ENCODE results near the gene RGP1. TPM values are rescaled to one million over a fixed set of nuclear protein-coding genes. Genes with fewer than 3 reads are reported as not detected.
A peak's percentile ranks its signal among the peaks of the same experiment; 100 is the strongest.

RGP1 gene
- total RNA-seq, 8 experiments from 2014 or later: 11.0 to 31.0 (median 14.4) TPM

DNA sequence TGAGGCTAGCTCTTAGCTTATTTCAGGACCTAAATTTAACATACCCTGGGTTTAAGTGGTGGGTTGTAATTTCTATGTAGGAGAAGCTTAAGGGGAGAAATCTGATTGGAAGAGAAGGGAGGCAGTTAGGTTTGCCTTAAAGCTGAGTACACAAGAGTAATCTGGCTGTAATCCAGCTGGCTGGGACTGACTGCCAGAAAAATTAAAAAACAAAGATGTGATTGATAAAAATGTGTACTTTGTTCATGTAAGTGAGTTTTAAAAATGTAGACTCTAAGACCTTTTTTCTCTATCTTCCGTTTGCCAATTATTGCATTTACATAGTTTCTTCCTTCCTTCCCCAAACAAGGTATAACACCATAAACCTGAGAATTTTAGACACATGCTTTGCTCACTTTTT lies 22.4 kb downstream of the RGP1 start:
- in situ Hi-C loops (cut with MboI; ENCODE audit: low pct_unique_long_range_greater_than_20kb in 2 of 9, low sequenced_read_pairs in 9 of 9, unreplicated experiment in 9 of 9): no loop called here
- Histone ChIP-seq H3K27ac (no peak overlapping the region), H3K4me1 (replicated peaks in 1 of 2) (no peaks in the 10 kb centered on the region), H3K4me3 (no peak overlapping the region)
- WGBS, 10 experiments: 0 to 100% (median 88%) methylated on average over 1 of the region's 1 CpG
- ATAC-seq (replicated peaks in 6 of 8): peak in 1 of 8 experiments; percentile 76

DNA sequence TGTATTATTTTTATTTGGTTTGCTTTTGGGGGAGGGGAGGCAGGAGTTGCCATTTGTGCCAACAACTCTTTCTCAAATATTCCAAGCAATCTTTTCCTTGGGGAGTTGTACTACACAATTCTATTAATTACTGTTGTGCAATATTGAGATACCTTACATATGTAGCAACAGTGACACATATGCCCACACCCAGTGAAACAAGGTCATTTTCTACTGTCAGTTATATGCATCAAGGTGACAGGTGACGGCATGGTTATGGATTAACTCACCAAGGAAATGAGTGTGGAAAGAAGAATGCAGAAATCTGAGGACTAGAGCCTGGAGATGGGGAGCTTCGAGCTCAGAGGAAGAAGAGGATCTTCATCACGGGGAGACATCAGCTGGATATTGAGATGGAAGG lies 22.9 kb downstream of the RGP1 start:
- H3K4me1 ChIP-seq (replicated peaks in 1 of 2): no peaks in the 10 kb centered on the region
- in situ Hi-C loops (cut with MboI; ENCODE audit: low pct_unique_long_range_greater_than_20kb in 2 of 9, low sequenced_read_pairs in 9 of 9, unreplicated experiment in 9 of 9): no loop called here
- H3K27ac ChIP-seq: no peak overlapping the region
- no peak overlapping the region for H3K4me3 ChIP-seq
- ATAC-seq (replicated peaks in 6 of 8): peak in 2 of 8 experiments; percentile 48 to 54
- WGBS, 10 experiments: 37 to 100% (median 89%) methylated on average over 1 to 3 of the region's 3 CpGs; no CpG with 5 or more reads in 2 of the 10 experiments

DNA sequence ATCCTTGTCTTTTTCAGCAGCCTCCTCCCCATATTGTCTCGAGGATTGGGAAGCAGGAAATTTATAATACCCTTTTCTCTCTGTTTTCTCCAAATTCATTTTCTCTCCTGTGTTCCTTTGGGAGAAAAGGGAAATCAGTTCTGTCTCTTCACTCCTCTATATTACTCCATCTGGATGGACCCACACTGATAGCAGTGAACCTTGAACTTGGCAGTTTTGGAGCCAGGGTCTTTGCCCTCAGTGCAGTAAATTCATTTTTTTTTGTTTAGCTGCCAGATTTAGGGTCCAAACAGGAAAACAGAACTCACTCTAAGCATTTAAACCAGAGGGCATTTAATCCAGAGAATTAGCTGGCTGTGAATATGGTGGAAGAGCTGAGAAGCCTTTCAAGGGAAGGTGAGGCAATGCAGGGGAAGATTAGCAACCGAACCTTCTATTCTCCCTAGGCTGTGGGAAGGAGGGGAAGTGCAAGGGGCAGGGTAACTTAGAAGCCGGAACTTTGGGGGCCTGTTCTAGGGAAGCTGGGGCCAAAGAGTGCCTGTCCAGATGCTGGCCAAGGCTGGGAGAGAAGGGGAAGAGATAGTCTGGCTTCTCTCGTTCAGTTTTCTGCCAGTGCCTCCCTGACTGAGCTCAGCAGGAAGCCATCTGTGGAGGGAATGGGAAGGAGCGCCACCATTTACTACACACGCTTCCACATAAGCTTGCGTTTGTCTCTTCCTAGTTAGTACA lies 26.0 kb downstream of the RGP1 start:
- H3K4me3 ChIP-seq: no peak overlapping the region
- in situ Hi-C loops (cut with MboI; ENCODE audit: low pct_unique_long_range_greater_than_20kb in 2 of 9, low sequenced_read_pairs in 9 of 9, unreplicated experiment in 9 of 9): loop anchor here in 5 of 9 experiments (25.0 kb wide), 2 partner anchors 112 to 237 kb away; no protein-coding TSS in a partner anchor
- H3K27ac ChIP-seq: no peak overlapping the region
- WGBS, 10 experiments: 41 to 97% (median 67%) methylated on average over 1 to 7 of the region's 7 CpGs
- ATAC-seq (replicated peaks in 6 of 8): no peak
- H3K4me1 ChIP-seq (replicated peaks in 1 of 2): no peaks in the 10 kb centered on the region

DNA sequence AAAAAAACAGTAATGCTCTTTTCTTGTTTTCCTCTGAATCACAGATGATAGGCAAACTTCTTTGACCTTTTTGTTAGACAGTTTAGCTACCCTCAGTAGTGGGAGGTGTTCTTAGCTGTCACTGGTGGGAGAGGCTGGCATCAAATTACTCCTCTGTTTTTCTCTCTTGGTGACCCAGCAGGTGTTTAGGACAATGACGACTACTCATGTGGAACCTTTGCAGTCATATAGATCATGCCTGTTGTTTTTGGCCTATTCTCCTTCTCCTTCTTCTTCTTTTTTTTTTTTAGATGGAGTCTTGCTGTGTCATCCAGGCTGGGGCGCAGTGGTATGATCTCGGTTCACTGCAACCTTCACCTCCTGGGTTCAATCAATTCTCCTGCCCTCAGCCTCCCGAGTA lies 26.9 kb downstream of the RGP1 start:
- Histone ChIP-seq H3K4me3 (no peak overlapping the region), H3K27ac (no peak overlapping the region), H3K4me1 (replicated peaks in 1 of 2) (no peaks in the 10 kb centered on the region)
- in situ Hi-C loops (cut with MboI; ENCODE audit: low pct_unique_long_range_greater_than_20kb in 2 of 9, low sequenced_read_pairs in 9 of 9, unreplicated experiment in 9 of 9): loop anchor here in 5 of 9 experiments (25.0 kb wide), 2 partner anchors 111 to 236 kb away; no protein-coding TSS in a partner anchor
- 26 to 100% (median 70%) methylated on average over 1 to 4 of the region's 4 CpGs; no CpG with 5 or more reads in 2 of the 10 experiments for WGBS, 10 experiments
- no peak for ATAC-seq (replicated peaks in 6 of 8)

DNA sequence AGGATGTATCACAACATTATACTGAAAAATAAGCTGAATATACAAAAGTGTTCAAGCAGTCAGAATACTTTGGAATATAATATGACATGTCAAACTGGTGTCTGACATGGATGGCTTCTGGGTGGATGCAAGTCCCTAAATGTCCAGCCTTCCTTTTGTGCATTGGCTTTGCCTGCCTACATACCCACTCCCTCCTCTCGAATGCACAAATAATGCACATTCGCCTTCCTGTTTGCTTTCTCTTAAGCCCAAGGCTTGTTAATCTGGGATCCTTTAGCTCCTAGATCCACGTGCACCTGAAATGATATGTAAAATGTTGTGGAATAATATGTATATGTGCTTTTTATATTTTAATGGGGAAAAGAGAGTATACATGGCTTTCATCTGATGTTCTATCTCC lies 29.4 kb downstream of the RGP1 start:
- no peaks in the 10 kb centered on the region for H3K4me1 ChIP-seq (replicated peaks in 1 of 2)
- H3K4me3 ChIP-seq: no peak overlapping the region
- in situ Hi-C loops (cut with MboI; ENCODE audit: low pct_unique_long_range_greater_than_20kb in 2 of 9, low sequenced_read_pairs in 9 of 9, unreplicated experiment in 9 of 9): loop anchor here in 5 of 9 experiments (25.0 kb wide), 2 partner anchors 109 to 234 kb away; no protein-coding TSS in a partner anchor
- H3K27ac ChIP-seq: no peak overlapping the region
- peak in 3 of 8 experiments; percentile 64 to 88 (median 71) for ATAC-seq (replicated peaks in 6 of 8)
- 0 to 100% (median 62%) methylated on average over 1 to 3 of the region's 3 CpGs for WGBS, 10 experiments

DNA sequence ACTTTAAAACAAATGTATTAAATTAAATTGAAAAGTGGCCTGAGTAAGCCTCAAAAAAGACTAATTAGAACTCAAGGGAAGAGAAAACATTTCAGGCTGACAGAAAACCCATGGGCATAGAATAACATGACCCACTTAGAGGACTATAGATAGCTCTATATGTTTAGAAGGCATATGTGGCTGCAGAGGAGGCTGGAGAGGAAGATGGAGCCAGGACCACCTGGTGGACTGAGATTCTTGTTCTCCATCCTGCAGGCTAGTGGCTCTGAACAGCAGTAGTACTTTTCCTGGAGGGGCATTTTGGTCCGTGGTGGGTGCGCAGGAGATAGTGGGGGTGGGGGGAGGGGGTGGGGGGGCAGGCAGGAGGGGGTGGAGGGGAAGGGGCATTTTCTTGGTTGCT lies 32.0 kb downstream of the RGP1 start:
- Histone ChIP-seq H3K4me1 (replicated peaks in 1 of 2) (no peaks in the 10 kb centered on the region), H3K4me3 (no peak overlapping the region), H3K27ac (no peak overlapping the region)
- 60% methylated on average over 1 of the region's 2 CpGs; no CpG with 5 or more reads in 9 of the 10 experiments for WGBS, 10 experiments
- ATAC-seq (replicated peaks in 6 of 8): no peak
- in situ Hi-C loops (cut with MboI; ENCODE audit: low pct_unique_long_range_greater_than_20kb in 2 of 9, low sequenced_read_pairs in 9 of 9, unreplicated experiment in 9 of 9): loop anchor here in 5 of 9 experiments (10.0 to 25.0 kb wide), 3 partner anchors 104 to 231 kb away; no protein-coding TSS in a partner anchor

DNA sequence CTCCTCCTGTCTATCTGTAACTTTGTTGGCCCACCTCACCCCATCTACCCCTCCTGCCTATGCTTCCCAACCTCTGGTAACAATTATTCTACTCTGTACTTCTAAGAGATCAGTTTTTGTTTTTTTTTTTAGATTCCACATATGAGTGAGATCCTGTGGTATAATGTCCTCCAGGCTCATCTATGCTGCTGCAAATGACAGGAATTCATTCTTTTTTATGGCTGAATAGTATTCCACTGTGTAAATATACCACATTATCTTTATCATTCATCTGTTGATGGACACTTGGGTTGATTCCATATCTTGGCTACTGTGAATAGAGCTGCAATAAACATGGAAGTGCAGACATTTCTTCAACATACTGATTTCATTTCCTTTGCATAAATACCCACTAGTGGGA lies 34.3 kb downstream of the RGP1 start:
- Histone ChIP-seq H3K27ac (no peak overlapping the region), H3K4me3 (no peak overlapping the region), H3K4me1 (replicated peaks in 1 of 2) (no peaks in the 10 kb centered on the region)
- in situ Hi-C loops (cut with MboI; ENCODE audit: low pct_unique_long_range_greater_than_20kb in 2 of 9, low sequenced_read_pairs in 9 of 9, unreplicated experiment in 9 of 9): loop anchor here in 5 of 9 experiments (10.0 to 25.0 kb wide), 3 partner anchors 101 to 229 kb away; no protein-coding TSS in a partner anchor
- ATAC-seq (replicated peaks in 6 of 8): no peak

DNA sequence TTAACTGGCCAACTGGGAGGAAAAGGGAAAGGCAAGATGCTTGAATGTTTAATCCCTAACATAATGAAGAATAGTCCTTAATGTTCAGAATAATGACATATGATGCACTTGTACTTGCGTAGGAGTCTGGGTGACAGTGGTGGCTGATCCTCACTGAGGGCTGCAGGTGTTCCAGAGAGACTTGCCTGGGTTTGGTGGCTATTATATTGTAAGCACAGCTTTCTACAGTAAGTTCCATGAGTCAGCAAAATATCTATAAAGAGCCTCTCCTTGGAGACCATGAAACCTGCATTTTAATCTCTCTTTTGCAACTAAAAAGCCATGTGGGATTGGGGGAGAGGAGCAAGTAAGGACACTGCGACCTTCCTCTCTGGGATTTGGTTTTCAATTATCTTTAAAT lies 40.5 kb downstream of the RGP1 start:
- no peak overlapping the region for H3K27ac ChIP-seq

DNA sequence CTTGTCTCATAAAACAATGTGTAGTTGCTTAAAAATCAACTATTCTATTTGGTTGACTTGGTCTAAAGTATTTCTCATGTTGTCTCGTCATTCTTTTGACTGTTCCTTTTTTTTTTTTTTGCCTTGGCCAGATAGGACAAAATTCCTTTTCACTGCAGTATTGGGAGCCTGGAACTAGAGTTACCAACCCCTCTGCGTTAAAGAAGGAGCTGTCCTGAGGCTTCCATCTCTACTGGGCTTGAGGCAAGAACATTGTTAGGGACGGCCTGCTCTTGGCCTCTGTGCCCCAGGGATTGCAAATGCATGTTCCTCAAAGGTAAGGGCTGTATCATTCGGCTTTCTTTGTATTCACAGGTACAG lies 40.9 kb downstream of the RGP1 start:
- 0 to 50% (median 25%) methylated on average over 1 to 4 of the region's 4 CpGs for WGBS, 10 experiments
- in situ Hi-C loops (cut with MboI; ENCODE audit: low pct_unique_long_range_greater_than_20kb in 2 of 9, low sequenced_read_pairs in 9 of 9, unreplicated experiment in 9 of 9): loop anchor here in 5 of 9 experiments (25.0 kb wide), 2 partner anchors 97 to 222 kb away; no protein-coding TSS in a partner anchor
- peak overlapping the region in 1 of 2 donors; percentile 84 for H3K27ac ChIP-seq
- H3K4me3 ChIP-seq: no peak overlapping the region
- peak in 6 of 8 experiments; percentile 1 to 7 (median 2) for ATAC-seq (replicated peaks in 6 of 8)
- peaks cover 21 to 39% of the 10 kb centered on the region in 2 donors for H3K4me1 ChIP-seq (replicated peaks in 1 of 2)

More for the DNA sequence above, 40.5 kb downstream of the RGP1 start:
- no peak for ATAC-seq (replicated peaks in 6 of 8)
- H3K4me1 ChIP-seq (replicated peaks in 1 of 2): peaks cover 21 to 39% of the 10 kb centered on the region in 2 donors
- H3K4me3 ChIP-seq: no peak overlapping the region
- in situ Hi-C loops (cut with MboI; ENCODE audit: low pct_unique_long_range_greater_than_20kb in 2 of 9, low sequenced_read_pairs in 9 of 9, unreplicated experiment in 9 of 9): loop anchor here in 5 of 9 experiments (10.0 to 25.0 kb wide), 3 partner anchors 95 to 223 kb away; no protein-coding TSS in a partner anchor
- 25 to 95% (median 80%) methylated on average over 1 to 2 of the region's 2 CpGs; no CpG with 5 or more reads in 1 of the 10 experiments for WGBS, 10 experiments

DNA sequence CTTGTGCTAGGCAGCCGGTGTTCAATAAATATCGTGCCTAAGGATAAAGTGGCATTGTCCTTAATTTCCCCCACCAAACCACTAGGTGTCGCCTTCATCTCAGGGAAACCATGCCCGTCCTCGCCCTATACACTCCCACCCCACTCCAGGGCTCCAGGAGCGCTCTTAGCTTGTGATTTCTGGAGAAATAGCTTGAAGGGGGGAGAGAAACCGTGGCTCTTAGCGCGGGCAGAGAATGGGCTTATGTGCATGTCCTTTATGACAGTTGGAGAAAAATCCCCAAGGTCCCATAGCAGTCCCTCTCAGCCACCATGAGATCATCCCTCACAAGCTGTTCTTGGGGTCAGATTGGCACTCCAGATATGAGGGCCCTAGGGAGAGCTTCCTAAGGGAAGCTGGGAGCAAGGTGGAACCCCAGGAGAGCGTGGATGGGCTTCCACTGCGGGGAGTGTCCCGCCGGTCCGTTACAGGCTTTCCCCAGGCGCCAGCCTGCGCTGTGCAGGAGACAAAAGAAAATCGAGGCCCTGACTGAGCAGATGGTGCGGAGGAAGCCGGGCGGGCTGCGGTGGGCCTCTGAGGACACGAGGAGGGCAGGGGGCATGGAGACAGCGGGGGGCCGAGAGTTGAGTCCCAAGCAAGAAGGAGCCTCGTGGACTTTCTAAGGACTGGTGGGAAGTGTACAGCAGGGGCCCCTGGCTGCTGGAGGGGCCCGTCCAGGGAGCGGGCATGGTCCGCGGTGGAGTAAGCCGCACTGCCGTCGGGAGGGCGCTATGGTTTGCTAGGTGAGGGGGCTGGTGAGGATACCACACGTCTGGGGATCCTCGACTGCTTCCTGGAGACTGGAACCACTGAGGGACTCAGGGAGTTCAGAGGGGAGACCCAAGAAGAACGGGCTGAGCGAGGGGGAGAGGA lies 41.6 kb downstream of the RGP1 start:
- H3K4me1 ChIP-seq (replicated peaks in 1 of 2): peaks cover 21 to 39% of the 10 kb centered on the region in 2 donors
- peak; percentile 71 to 90 (median 86) for ATAC-seq (replicated peaks in 6 of 8)
- H3K4me3 ChIP-seq: peak overlapping the region; percentile 31 to 39 (median 36)
- in situ Hi-C loops (cut with MboI; ENCODE audit: low pct_unique_long_range_greater_than_20kb in 2 of 9, low sequenced_read_pairs in 9 of 9, unreplicated experiment in 9 of 9): loop anchor here in 5 of 9 experiments (25.0 kb wide), 2 partner anchors 97 to 222 kb away; no protein-coding TSS in a partner anchor
- WGBS, 10 experiments: 1 to 64% (median 8%) methylated on average over 1 to 8 of the region's 37 CpGs; no CpG with 5 or more reads in 2 of the 10 experiments
- peak overlapping the region; percentile 13 to 84 for H3K27ac ChIP-seq

DNA sequence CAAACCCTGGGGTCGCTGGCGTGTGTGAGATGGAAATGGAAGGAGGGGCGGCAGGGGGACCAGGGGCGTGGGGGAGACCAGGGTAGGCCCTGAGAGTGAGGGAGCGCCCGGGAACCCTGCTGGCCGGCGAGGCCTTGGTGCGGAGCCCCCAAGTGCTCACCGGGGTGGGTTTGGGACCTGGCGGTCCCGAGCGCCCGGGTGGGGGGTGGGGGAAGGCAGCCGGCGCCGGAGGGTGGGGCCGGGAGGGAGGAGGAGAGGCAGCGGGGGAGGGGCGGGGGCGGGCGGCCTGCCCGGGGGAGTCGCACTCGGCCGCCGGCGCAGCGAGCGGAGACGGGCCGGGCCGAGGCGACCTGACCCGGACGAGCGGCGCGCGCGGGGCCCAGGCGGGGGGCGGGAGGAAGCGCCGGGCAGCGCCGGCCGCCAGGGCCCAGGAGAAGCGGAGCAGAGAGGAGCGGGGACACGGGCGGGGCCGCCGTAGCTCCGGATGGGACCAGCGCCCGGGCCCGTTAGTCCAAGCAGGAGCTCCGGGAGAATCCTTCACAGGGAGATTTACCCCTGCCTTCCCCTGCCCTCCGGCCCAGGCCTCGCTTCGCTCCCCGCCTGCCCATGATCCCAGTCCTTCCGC lies 42.3 kb downstream of the RGP1 start, which contains the start of gene NPR2:
TSS of gene NPR2 (plus strand) at position 295 of the 625 bp plus-strand sequence. CDS start 818 bp downstream, outside the sequence.
- H3K4me3 ChIP-seq: peak within 1 kb of the TSS; percentile 31 to 39 (median 36)
- WGBS, 10 experiments: no CpG with 5 or more reads among the region's 64 CpGs
- in situ Hi-C loops (cut with MboI; ENCODE audit: low pct_unique_long_range_greater_than_20kb in 2 of 9, low sequenced_read_pairs in 9 of 9, unreplicated experiment in 9 of 9): loop anchor here in 5 of 9 experiments (25.0 kb wide), 2 partner anchors 96 to 221 kb away; no protein-coding TSS in a partner anchor
- peak; percentile 57 to 75 (median 68) for ATAC-seq (replicated peaks in 6 of 8)
- H3K27ac ChIP-seq: peak within 1 kb of the TSS; percentile 73 to 84
- H3K4me1 ChIP-seq (replicated peaks in 1 of 2): peaks cover 21 to 39% of the 10 kb centered on the region in 2 donors
